Amniotic epithelial cell (primary cell): ENCODE results near the gene CNR2.
"Not testable (repeated sequence)": the region's sequence is repeated elsewhere in the genome, so short reads cannot be mapped to it uniquely, and the experiment has no call there.

Experiments used
- DNase-seq: peaks from one replicate; pipeline ENCODE4 v3.0.0-alpha.2; 2010; ENCODE audit warnings: low read depth

Gene CNR2

GRCh38 chr1:23913212-23913880 is at the start of gene CNR2:
Gene CNR2 (minus strand): TSS chr1:23913362. CDS start chr1:23875617, 37,745 bp downstream.
- DNase-seq: no peak

GRCh38 chr1:23960291-23961020 is 47.3 kb upstream of the CNR2 start:
- DNase-seq: peak; percentile 47

GRCh38 chr1:23959461-23960290 is 46.5 kb upstream of the CNR2 start, which contains the start of gene PNRC2:
Gene PNRC2 (plus strand): TSS chr1:23959828. CDS start chr1:23961458, 1,630 bp downstream.
- peak; percentile 92 for DNase-seq

GRCh38 chr1:23958810-23959460 is 45.8 kb upstream of the CNR2 start:
- peak; percentile 74 for DNase-seq

- DNase-seq: not testable (repeated sequence)
These were observed 45.1 kb upstream of the CNR2 start for GRCh38 chr1:23958040-23958809.

GRCh38 chr1:23957096-23957495 is 43.9 kb upstream of the CNR2 start:
- no peak for DNase-seq

GRCh38 chr1:23953020-23953419 is 39.9 kb upstream of the CNR2 start:
- no peak for DNase-seq

- DNase-seq: no peak
These were observed 34.2 kb upstream of the CNR2 start for GRCh38 chr1:23947366-23947765.

GRCh38 chr1:23936481-23937176 is 23.5 kb upstream of the CNR2 start:
- peak; percentile 27 for DNase-seq

- DNase-seq: peak; percentile 9
These were observed 18.3 kb upstream of the CNR2 start for GRCh38 chr1:23931491-23931880.

GRCh38 chr1:23930861-23931490 is 17.8 kb upstream of the CNR2 start:
- DNase-seq: peak; percentile 94

GRCh38 chr1:23930270-23930669 is 17.1 kb upstream of the CNR2 start:
- no peak for DNase-seq

- no peak for DNase-seq
These were observed 15.6 kb upstream of the CNR2 start for GRCh38 chr1:23928789-23929188.

GRCh38 chr1:23927097-23927496 is 13.9 kb upstream of the CNR2 start:
- DNase-seq: no peak

GRCh38 chr1:23925279-23925678 is 12.1 kb upstream of the CNR2 start:
- DNase-seq: no peak

GRCh38 chr1:23924601-23925000 is 11.4 kb upstream of the CNR2 start:
- DNase-seq: no peak

GRCh38 chr1:23923592-23924499 is 10.7 kb upstream of the CNR2 start:
- no peak for DNase-seq

GRCh38 chr1:23922321-23922943 is 9.3 kb upstream of the CNR2 start:
- peak; percentile 76 for DNase-seq
